ENCODE data around the gene LRRC32.

The LRRC32 gene

GRCh38 chr11:76678321-76678720 is 7.8 kb upstream of the LRRC32 start:
- DNase-seq, result no peak

DNA sequence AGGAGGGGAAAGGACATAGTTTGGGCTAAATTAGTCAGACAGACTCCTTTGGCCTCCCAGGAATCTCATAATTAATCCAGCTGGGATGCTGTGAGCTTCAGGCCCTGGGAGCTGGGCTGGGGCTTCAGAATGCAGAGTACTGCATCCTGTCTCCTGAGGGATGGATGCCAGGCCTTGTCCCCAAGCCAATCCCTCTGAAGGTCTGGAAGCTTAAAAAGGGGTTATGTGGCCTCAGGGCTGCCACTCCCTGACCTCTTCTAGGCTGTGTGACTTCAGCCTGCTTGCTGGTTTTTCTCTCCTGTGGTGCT is 6.9 kb upstream of the LRRC32 start:
- no peak for DNase-seq

- DNase-seq, result no peak
Observed at GRCh38 chr11:76676636-76677457, 6.3 kb upstream of the LRRC32 start.

DNA sequence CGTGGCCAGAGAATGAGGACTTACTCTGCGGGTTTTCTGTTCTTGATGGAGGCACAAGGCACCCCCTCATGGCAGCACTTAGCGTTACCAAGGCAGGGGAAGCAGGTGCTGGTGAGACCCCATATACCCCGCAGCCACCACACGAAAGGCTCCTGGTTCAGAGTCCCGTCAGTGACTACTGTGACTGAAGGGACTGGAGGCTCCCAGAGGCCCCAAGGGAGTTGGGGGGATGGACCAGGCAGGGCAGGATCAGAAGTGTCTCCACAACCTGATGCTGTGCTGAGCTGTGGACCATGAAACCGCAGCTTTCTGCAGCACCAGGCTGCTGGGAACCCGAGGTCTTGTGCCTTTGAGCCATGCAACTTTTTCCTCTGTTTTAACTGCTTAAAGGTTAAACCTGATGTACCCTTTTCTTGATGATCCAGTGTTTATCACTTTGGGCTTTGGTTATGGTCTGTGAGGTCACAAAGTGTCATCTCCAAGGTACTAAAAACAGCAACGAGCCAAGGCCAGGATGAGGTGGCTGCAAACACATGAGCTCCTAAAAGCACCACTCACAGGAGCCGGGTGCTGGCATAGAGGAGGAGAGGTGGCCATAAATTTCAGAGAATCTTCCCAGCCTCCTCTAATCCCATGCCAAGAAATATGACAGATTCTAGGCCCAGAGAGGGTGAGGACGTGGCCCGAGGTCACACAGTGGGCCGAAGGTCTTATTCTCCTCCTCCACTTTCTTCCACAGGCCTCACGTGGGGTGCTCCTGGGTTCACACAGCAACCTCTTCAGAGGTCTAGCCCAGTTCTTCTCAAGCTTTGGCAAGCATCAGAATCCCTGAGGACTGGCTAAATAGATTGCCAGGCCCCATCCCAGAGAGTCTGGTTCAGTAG is 4.2 kb upstream of the LRRC32 start:
- DNase-seq, result no peak

DNA sequence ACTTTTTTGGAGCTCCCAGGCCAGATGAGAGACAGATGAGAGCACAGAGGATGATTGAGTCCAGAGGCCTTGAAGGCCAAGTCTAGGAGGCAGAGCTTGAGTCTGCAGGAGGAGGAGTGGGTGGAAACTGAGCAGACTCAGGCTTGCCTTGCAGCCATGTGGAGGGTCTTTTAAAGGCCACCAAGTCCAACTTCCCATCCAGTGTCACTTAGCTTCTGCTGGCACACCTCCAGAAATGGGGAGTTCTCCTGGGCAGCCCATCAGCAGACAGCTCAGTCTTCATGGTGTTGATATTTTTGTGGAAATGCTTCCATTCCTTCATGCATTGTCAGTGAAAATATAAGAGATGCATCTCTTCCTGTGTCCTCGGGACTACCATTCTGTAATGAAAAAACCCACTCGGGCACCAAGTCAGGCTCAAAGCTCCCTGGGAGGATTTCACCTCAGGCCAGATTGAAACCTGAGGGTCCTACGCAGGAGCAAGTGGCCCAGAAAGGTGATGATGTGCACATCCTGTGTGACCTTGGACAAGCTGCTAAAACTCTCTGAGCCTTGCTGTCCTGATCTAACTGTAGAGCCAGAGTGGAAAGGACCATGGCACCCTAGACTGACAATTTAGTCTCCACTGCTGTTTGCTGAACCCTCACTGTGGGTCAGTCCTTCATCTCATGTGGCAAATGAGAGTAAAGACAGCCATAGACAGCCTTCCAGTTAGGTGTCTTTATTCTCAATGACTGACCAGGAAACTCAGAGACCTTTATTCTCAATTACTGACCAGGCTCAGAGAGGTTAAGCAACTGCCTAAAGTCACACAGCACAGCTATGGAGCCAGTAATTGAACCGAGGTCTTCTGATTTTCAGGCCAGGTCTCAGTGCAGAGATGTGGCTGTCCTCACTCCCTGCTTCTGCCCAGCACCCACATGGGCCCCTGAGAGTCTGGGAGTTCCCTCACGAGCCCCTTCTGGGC is 2.9 kb upstream of the LRRC32 start:
- DNase-seq, result no peak

GRCh38 chr11:76672431-76673175 is 2.1 kb upstream of the LRRC32 start:
- DNase-seq, result no peak

- DNase-seq, result no peak
Observed at GRCh38 chr11:76671626-76672309, 1.2 kb upstream of the LRRC32 start.

- DNase-seq, result no peak
Observed at GRCh38 chr11:76671237-76671592, 668 bp upstream of the LRRC32 start.

GRCh38 chr11:76669901-76670484 is 554 bp downstream of the LRRC32 start:
- DNase-seq, result no peak

DNA sequence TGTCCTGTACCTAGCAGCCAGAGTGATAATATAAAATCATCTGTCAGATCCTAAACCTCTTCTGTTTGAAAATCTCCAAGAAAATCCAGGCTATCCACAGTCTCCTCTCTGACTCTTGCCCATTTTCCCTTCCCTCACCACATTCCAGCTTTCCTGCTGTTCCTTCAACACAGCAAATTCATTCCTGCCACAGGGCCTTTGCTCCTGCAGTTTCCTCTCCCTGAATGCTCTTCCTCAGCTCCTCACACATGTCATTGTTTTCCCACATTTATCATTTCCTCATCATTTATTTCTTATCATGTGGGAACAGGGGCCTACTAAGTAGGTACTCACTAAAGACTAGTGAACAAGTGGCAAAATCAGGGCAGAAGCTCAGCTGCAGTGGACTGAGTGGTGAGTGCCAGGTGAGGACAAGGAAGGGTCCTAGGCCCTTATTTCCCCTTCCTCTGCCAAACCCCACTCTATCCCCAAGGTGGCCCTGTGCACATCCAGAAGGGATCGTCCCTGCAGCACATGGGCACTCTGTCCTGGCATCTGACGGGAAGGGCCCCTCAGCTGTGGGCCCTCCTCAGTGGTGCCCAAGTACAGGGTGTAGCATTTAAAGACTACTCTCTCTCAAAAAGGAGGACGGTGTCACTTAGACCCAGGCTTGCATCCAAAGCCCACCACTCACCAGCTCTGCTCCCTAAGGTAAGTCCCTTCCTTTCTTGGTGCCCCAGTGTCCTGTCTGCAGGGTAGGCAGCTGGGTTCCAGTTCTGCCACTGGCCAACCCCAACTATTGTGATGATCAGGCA is 2.0 kb downstream of the LRRC32 start:
- DNase-seq, result no peak

DNA sequence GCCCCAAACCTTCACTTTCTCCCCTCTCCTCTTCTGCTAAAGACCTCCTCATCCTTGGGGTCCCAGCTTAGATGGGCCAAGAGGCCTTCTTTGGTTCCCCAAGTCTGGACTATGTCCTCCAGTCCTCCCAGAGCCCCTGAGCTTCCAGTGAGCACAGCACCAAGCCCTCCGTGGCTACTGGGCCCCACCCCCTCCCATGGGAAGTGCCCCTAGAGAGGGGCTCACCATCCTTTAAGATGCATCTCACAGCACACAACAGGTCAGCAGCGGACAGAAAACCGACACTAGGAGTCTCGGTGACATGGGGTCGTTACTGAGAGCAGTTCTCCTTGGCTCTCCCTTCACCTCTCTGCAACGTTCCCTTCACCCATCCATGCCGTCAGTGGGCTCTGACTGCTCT is 2.7 kb downstream of the LRRC32 start:
- DNase-seq, result no peak

DNA sequence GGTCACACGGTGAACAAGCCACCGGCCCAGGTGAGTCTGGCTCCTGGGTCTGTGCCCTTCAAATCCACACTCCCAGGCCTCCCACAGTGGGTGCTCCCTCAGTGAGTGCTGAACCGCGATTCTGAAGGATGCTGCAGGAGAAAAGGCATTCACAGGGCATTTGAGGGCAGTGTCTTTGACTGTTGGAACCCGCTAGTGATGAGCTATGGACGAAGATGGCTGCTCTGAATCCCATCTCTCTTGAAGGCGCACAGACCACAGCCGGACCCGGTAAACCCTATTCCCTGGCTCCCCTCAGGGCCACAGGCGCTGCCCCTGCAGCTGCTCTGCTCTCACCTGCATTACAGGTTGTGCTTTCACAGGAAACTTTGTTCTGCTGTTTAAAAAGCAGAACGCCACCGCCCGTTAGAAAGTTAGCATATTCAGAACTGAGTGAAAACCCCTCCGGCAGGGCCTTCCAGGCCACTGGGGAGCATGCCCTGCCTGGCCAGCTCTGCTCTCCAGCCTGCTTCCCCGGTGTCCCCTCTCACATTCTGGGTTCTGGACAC is 3.2 kb downstream of the LRRC32 start:
- DNase-seq, result no peak

DNA sequence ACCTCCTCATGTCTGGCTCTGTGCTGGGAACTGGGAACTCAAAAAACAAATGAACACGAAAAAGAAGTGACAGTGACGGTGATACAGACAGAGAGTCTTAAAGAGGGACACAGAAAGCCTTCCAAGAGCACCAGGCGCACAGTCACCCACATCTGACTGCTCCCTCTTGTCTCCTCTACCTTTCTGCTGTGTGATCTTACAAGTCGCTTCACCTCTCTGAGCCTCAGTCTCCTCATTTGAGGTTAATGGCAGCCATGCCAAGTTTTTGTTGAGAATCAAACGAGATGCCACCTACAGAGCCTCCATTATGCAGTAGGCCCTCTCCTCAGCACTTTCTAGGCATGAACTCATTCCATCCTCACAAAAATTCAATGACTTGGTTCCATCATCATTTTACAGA is 3.7 kb downstream of the LRRC32 start:
- DNase-seq, result no peak

DNA sequence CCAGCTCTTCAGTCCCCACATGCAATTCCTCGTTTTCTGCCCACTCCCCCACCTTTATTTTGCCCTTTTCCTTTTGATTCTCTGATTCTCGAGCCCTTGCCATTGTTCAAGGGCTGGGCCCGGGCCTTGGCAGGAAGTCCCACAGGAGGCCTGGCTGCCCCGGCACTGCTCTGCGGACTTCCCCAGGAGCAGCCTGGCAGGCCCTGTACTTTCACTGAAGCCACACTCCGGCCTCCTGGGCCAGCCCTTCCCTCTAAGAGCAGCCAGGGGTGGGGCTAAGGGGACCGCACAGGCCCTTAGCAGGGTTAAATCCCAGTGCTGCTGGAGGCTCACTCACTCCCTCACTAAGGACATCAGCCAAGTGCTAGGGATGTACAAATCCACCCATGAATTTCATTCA is 4.1 kb downstream of the LRRC32 start:
- DNase-seq, result no peak

GRCh38 chr11:76665921-76666351 is 4.6 kb downstream of the LRRC32 start:
- DNase-seq, result no peak

GRCh38 chr11:76665172-76665571 is 5.4 kb downstream of the LRRC32 start:
- DNase-seq, result no peak

GRCh38 chr11:76664578-76665061 is 5.9 kb downstream of the LRRC32 start:
- DNase-seq, result no peak

DNA sequence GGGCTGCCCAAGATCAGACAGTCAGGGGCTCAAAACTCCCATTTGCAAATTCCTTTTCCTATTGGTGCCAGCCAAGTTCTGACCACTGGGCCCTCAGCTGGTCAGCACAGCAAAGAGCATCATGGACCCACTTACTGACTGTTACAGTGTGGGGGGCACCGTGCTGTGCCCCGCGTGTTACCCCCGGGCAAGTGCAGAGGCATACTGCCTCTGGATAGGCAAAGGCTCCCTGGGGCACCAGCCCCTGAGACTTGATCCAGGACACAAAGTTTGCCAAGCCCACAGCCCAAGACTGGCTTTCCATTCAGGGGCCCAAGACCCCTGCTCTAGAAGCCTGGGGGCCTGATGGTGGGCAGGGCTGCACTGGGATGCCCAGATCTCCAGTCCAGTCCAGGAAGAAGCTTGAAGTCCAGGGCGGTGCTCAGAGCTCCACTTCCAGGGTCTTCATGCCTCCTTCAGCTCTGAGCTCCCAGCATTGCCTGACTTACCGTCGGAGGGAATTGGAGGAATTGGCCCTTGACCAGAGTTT is 6.6 kb downstream of the LRRC32 start:
- DNase-seq, result no peak

DNA sequence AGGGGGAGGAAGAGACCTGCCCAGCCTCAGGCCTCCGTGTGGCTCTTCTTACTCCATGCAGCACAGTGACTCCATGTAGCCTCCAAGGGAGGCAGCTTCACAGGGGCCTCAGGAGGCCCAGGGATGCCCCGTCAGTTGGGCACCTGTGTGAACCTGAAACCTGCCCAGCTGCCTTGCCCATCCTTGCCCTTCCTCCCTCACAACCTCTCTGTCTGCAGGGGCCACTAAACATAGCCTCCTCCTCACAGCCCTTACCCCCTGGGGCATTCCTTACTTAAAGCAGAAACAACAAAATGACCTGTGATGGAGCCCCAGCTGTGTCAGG is 7.1 kb downstream of the LRRC32 start:
- no peak for DNase-seq

Data from NCI-H1092 treated with DMSO at 0.1 percent for 48 hours (cell line).